Mesenchymal stem cell (in vitro differentiated cells and primary cell): Measurements from ENCODE around the gene ARHGEF7.
"Not testable (repeated sequence)": the region's sequence is repeated elsewhere in the genome, so short reads cannot be mapped to it uniquely, and the experiment has no call there.

Experiments used
- DNase-seq: peaks from one replicate; pipeline ENCODE4 v3.0.0-alpha.2; 2013
- H2AFZ ChIP-seq: one replicate; pipeline ENCODE4 v1.6.1; 2013; ENCODE audit warnings: low read depth, mild to moderate bottlenecking, control low read depth, inconsistent platforms, low read length, moderate library complexity
- H2AK5ac ChIP-seq: 2 replicates; pipeline ENCODE4 v1.6.1; 2013; ENCODE audit warnings: low read length, moderate library complexity, mild to moderate bottlenecking, inconsistent platforms; ENCODE audit not compliant: severe bottlenecking
- H2BK120ac ChIP-seq: one replicate; pipeline ENCODE4 v1.6.1; 2013; ENCODE audit warnings: low read depth, mild to moderate bottlenecking, inconsistent platforms, low read length, moderate library complexity
- H2BK12ac ChIP-seq, 2 experiments: one replicate each; pipeline ENCODE4 v1.6.1; 2013; ENCODE audit warnings: inconsistent platforms in 2 of 2, low read length in 2 of 2, mild to moderate bottlenecking in 2 of 2, moderate library complexity in 2 of 2, control low read depth in 1 of 2
- H2BK15ac ChIP-seq: one replicate; pipeline ENCODE4 v1.6.1; 2013; ENCODE audit warnings: mild to moderate bottlenecking, low read depth, inconsistent platforms; ENCODE audit not compliant: poor library complexity, severe bottlenecking
- H2BK5ac ChIP-seq: 2 replicates; pipeline ENCODE4 v1.6.1; 2013; ENCODE audit warnings: low read depth, mild to moderate bottlenecking, low read length, control low read depth, inconsistent platforms; ENCODE audit not compliant: poor library complexity, severe bottlenecking
- H3K14ac ChIP-seq, 2 experiments: one replicate each; pipeline ENCODE4 v1.6.1; 2013; ENCODE audit warnings: inconsistent platforms in 2 of 2, low read length in 2 of 2, control low read depth in 1 of 2, mild to moderate bottlenecking in 1 of 2, moderate library complexity in 1 of 2
- H3K18ac ChIP-seq, 2 experiments: one replicate each; pipeline ENCODE4 v1.6.1; 2013; ENCODE audit warnings: inconsistent platforms in 2 of 2, low read length in 2 of 2, control low read depth in 1 of 2, low read depth in 1 of 2, mild to moderate bottlenecking in 1 of 2
- H3K23ac ChIP-seq, 2 experiments: one replicate each; pipeline ENCODE4 v1.6.1; 2013; ENCODE audit warnings: inconsistent platforms in 2 of 2, low read length in 2 of 2, mild to moderate bottlenecking in 2 of 2, moderate library complexity in 2 of 2, control low read depth in 1 of 2
- H3K27ac ChIP-seq: 2 replicates; pipeline ENCODE4 v1.5.1; 2013; ENCODE audit warnings: mild to moderate bottlenecking, moderate library complexity, low read length, control low read depth, inconsistent platforms; ENCODE audit not compliant: poor library complexity, severe bottlenecking
- H3K27me3 ChIP-seq, 2 experiments: 2 replicates each; pipeline versions ENCODE4 v1.6.1 to v1.7.0; 2013; ENCODE audit warnings: low read length in 2 of 2, mild to moderate bottlenecking in 2 of 2, moderate library complexity in 2 of 2, control low read depth in 1 of 2, inconsistent platforms in 1 of 2; ENCODE audit not compliant: control insufficient read depth in 1 of 2, insufficient read depth in 1 of 2
- H3K36me3 ChIP-seq, 2 experiments: 2 replicates each; pipeline versions ENCODE4 v1.6.1 to v1.7.0; 2013; ENCODE audit warnings: low read length in 2 of 2, control low read depth in 1 of 2, inconsistent platforms in 1 of 2, low read depth in 1 of 2, mild to moderate bottlenecking in 1 of 2; ENCODE audit not compliant: insufficient read depth in 2 of 2, control insufficient read depth in 1 of 2
- H3K4ac ChIP-seq, 2 experiments: one replicate each; pipeline ENCODE4 v1.6.1; 2013; ENCODE audit warnings: inconsistent platforms in 2 of 2, low read length in 2 of 2, mild to moderate bottlenecking in 2 of 2, moderate library complexity in 2 of 2, control low read depth in 1 of 2, low read depth in 1 of 2
- H3K4me1 ChIP-seq: 2 replicates; pipeline ENCODE4 v1.6.1; 2013; ENCODE audit warnings: low read depth, low read length, control low read depth; ENCODE audit not compliant: control insufficient read depth, insufficient read depth
- H3K4me2 ChIP-seq: 2 replicates; pipeline ENCODE4 v1.6.1; 2013; ENCODE audit warnings: low read length, mild to moderate bottlenecking, inconsistent platforms; ENCODE audit not compliant: poor library complexity, severe bottlenecking
- H3K4me3 ChIP-seq, 2 experiments: 2 replicates each; pipeline versions ENCODE4 v1.5.1 to v1.7.0; 2013; ENCODE audit warnings: low read length in 2 of 2, mild to moderate bottlenecking in 2 of 2, control low read depth in 1 of 2, low read depth in 1 of 2; ENCODE audit not compliant: insufficient read depth in 1 of 2
- H3K79me1 ChIP-seq: replicated peaks from 2 replicates; pipeline ENCODE4 v1.6.1; 2013; ENCODE audit warnings: mild to moderate bottlenecking, control low read depth, low read length, inconsistent platforms; ENCODE audit not compliant: poor library complexity, severe bottlenecking
- H3K9ac ChIP-seq: 2 replicates; pipeline ENCODE4 v1.7.0; 2013; ENCODE audit warnings: mild to moderate bottlenecking, low read length, moderate library complexity
- H3K9me3 ChIP-seq: 2 replicates; pipeline ENCODE4 v1.7.0; 2013; ENCODE audit warnings: mild to moderate bottlenecking, low read length; ENCODE audit not compliant: control insufficient read depth
- H4K8ac ChIP-seq: one replicate; pipeline ENCODE4 v1.6.1; 2013; ENCODE audit warnings: inconsistent platforms, mild to moderate bottlenecking, low read length, moderate library complexity
- H4K91ac ChIP-seq: one replicate; pipeline ENCODE4 v1.6.1; 2013; ENCODE audit warnings: mild to moderate bottlenecking, low read length, inconsistent platforms
- WGBS: methylation state at CpG from one replicate; pipeline ENCODE4 v1.1.7; 2013; ENCODE audit warnings: mixed read lengths; 5-methylcytosine and 5-hydroxymethylcytosine counted together

The ARHGEF7 gene

DNA sequence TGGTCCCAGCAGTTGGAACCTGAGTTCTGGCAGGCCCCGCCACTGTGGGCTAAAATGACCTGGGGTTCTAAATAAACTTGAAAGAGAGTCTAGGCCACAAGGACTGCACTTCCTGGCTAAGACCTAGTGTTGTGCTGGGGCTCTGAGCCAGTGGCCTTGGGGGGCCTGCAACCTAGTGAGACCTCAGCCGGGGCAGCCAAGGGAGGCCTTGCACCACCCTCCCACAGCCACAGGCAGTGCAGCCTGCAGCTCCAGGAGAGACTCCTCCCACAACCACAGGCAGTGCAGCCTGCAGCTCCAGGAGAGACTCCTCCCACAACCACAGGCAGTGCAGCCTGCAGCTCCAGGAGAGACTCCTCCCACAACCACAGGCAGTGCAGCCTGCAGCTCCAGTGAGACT is 142.8 kb downstream of the ARHGEF7 start:
- H3K36me3 ChIP-seq, result peaks cover 35 to 43% of the 10 kb centered on the region in 2 experiments
- H3K27me3 ChIP-seq, H3K4me1 ChIP-seq, H4K8ac ChIP-seq, H2BK12ac ChIP-seq, H3K27ac ChIP-seq, H2BK15ac ChIP-seq, H3K18ac ChIP-seq, H2BK120ac ChIP-seq, H3K9ac ChIP-seq, H3K23ac ChIP-seq, H3K4me3 ChIP-seq, H3K4ac ChIP-seq, H2BK5ac ChIP-seq, H2AK5ac ChIP-seq, H3K9me3 ChIP-seq, H2AFZ ChIP-seq, H4K91ac ChIP-seq, DNase-seq, H3K4me2 ChIP-seq: not testable (repeated sequence)
- peak overlapping the region in 1 of 2 experiments; percentile 79 for H3K14ac ChIP-seq
- 100% methylated on average over 2 of the region's 2 CpGs for WGBS
- peaks cover 37% of the 10 kb centered on the region for H3K79me1 ChIP-seq

- H2BK5ac ChIP-seq, result no peak overlapping the region
- no peak overlapping the region for H3K14ac ChIP-seq
- no peak overlapping the region for H3K23ac ChIP-seq
- no peak overlapping the region for H2BK120ac ChIP-seq
- H2BK15ac ChIP-seq, result no peak overlapping the region
- H3K4me2 ChIP-seq, result no peak overlapping the region
- no peak overlapping the region for H3K9ac ChIP-seq
- no peak for DNase-seq
- H4K91ac ChIP-seq, result no peak overlapping the region
- no peak overlapping the region for H2AFZ ChIP-seq
- H3K36me3 ChIP-seq, result peaks cover 33 to 48% of the 10 kb centered on the region in 2 experiments
- H3K27me3 ChIP-seq, result no peaks in the 10 kb centered on the region
- H2AK5ac ChIP-seq, result no peak overlapping the region
- no peaks in the 10 kb centered on the region for H3K9me3 ChIP-seq
- 98% methylated on average over 3 of the region's 3 CpGs for WGBS
- H2BK12ac ChIP-seq, result no peak overlapping the region
- no peak overlapping the region for H3K18ac ChIP-seq
- H3K4me3 ChIP-seq, result no peak overlapping the region
- H3K27ac ChIP-seq, result no peak overlapping the region
- H3K4me1 ChIP-seq, result peaks cover 6% of the 10 kb centered on the region
- H3K79me1 ChIP-seq, result peaks cover 38% of the 10 kb centered on the region
- no peak overlapping the region for H3K4ac ChIP-seq
- H4K8ac ChIP-seq, result no peak overlapping the region
Observed at GRCh38 chr13:111258637-111259036, 143.5 kb downstream of the ARHGEF7 start.

DNA sequence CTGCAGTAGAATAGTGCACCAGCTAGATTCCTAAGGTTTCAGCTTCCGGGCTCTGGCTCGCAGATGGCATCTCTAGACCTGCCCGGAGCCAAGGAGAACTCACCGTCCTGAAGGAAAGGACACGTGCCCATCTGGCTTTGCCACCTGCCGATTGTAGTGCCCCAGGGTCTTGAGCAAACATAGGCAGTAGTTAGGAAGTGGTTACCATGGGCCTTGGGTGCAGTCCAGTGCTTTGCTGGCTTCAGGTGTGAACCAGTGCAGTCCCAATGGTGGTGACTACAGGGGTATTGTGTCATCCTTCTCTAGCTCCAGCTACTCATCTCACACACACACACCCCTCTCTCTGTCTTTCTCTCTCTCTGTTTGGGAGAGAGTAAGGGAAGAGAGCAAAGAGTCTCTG is 143.9 kb downstream of the ARHGEF7 start:
- no peak overlapping the region for H4K91ac ChIP-seq
- DNase-seq, result no peak
- H3K4ac ChIP-seq, result no peak overlapping the region
- H3K23ac ChIP-seq, result no peak overlapping the region
- H3K79me1 ChIP-seq, result peaks cover 38% of the 10 kb centered on the region
- H3K27me3 ChIP-seq, result no peaks in the 10 kb centered on the region
- no peak overlapping the region for H3K4me2 ChIP-seq
- H3K27ac ChIP-seq, result no peak overlapping the region
- no peak overlapping the region for H2BK120ac ChIP-seq
- H2BK15ac ChIP-seq, result no peak overlapping the region
- H3K4me3 ChIP-seq, result no peak overlapping the region
- no peaks in the 10 kb centered on the region for H3K9me3 ChIP-seq
- peaks cover 30 to 45% of the 10 kb centered on the region in 2 experiments for H3K36me3 ChIP-seq
- no peak overlapping the region for H2AFZ ChIP-seq
- H2BK12ac ChIP-seq, result no peak overlapping the region
- H2BK5ac ChIP-seq, result no peak overlapping the region
- H3K18ac ChIP-seq, result no peak overlapping the region
- H3K4me1 ChIP-seq, result peaks cover 6% of the 10 kb centered on the region
- H3K9ac ChIP-seq, result no peak overlapping the region
- H4K8ac ChIP-seq, result no peak overlapping the region
- H3K14ac ChIP-seq, result no peak overlapping the region
- H2AK5ac ChIP-seq, result no peak overlapping the region
- WGBS, result 97% methylated on average over 6 of the region's 6 CpGs

- no peak overlapping the region for H2AFZ ChIP-seq
- no peak for DNase-seq
Observed at GRCh38 chr13:111261326-111261725, 146.2 kb downstream of the ARHGEF7 start.

More at GRCh38 chr13:111261326-111261725, 146.2 kb downstream of the ARHGEF7 start:
- no peak overlapping the region for H2BK5ac ChIP-seq
- no peak overlapping the region for H3K23ac ChIP-seq
- H3K4me1 ChIP-seq, result peaks cover 6% of the 10 kb centered on the region
- no peak overlapping the region for H2AK5ac ChIP-seq
- H3K27ac ChIP-seq, result no peak overlapping the region
- no peaks in the 10 kb centered on the region for H3K27me3 ChIP-seq
- no peak overlapping the region for H3K4me3 ChIP-seq
- H3K4ac ChIP-seq, result no peak overlapping the region
- H4K91ac ChIP-seq, result no peak overlapping the region
- peaks cover 44% of the 10 kb centered on the region for H3K79me1 ChIP-seq
- H2BK120ac ChIP-seq, result no peak overlapping the region
- H3K14ac ChIP-seq, result no peak overlapping the region
- no peaks in the 10 kb centered on the region for H3K9me3 ChIP-seq
- H2BK15ac ChIP-seq, result no peak overlapping the region
- no peak overlapping the region for H4K8ac ChIP-seq
- H3K9ac ChIP-seq, result no peak overlapping the region
- no peak overlapping the region for H3K18ac ChIP-seq
- peaks cover 35 to 42% of the 10 kb centered on the region in 2 experiments for H3K36me3 ChIP-seq
- no peak overlapping the region for H2BK12ac ChIP-seq
- no peak overlapping the region for H3K4me2 ChIP-seq
